SU-DHL-6 (cell line): ENCODE measurements around the gene MKKS.

Source experiments
- H2AFZ ChIP-seq: fragments of 200-600 bp; sonication (generic); 2 replicates; pipeline ENCODE4 v1.6.1; 2014; ENCODE audit warnings: low read depth, mild to moderate bottlenecking, moderate library complexity, mixed read lengths, antibody characterized with exemption, low read length; ENCODE audit not compliant: severe bottlenecking
- H3F3A ChIP-seq: fragments of 200-600 bp; shearing (Covaris generic); 2 replicates; pipeline ENCODE4 v1.6.0; 2016; ENCODE audit warnings: antibody characterized with exemption, mild to moderate bottlenecking; ENCODE audit not compliant: insufficient read depth
- H3K27ac ChIP-seq: fragments of 200-600 bp; sonication (generic); 2 replicates; pipeline ENCODE4 v1.5.1; 2016; ENCODE audit warnings: low read depth, mild to moderate bottlenecking, low read length, moderate library complexity, mixed read lengths
- H3K27me3 ChIP-seq: fragments of 200-600 bp; sonication (generic), shearing (Covaris generic); 2 replicates; pipeline ENCODE4 v1.6.0; 2014; ENCODE audit warnings: mild to moderate bottlenecking, low read length
- H3K36me3 ChIP-seq: fragments of 200-600 bp; sonication (generic); 2 replicates; pipeline ENCODE4 v1.6.1; 2014; ENCODE audit warnings: mild to moderate bottlenecking, low read length, mixed read lengths
- H3K4me2 ChIP-seq: fragments of 300-600, 200-600 bp; shearing (Covaris generic), sonication (generic); 2 replicates; pipeline ENCODE4 v1.6.0; 2014; ENCODE audit warnings: low read length, low read depth, mild to moderate bottlenecking; ENCODE audit not compliant: poor library complexity, severe bottlenecking
- H3K4me3 ChIP-seq: fragments of 200-600 bp; sonication (generic); 2 replicates; pipeline ENCODE4 v1.5.1; 2014; ENCODE audit warnings: antibody characterized with exemption, low read length, mild to moderate bottlenecking, mixed read lengths; ENCODE audit not compliant: insufficient read depth, poor library complexity, severe bottlenecking
- H3K79me2 ChIP-seq: fragments of 200-600 bp; sonication (generic); 2 replicates; pipeline ENCODE4 v1.6.1; 2014; ENCODE audit warnings: mild to moderate bottlenecking, low read length, moderate library complexity; ENCODE audit not compliant: insufficient read depth
- H3K9ac ChIP-seq: fragments of 200-600 bp; sonication (generic); 2 replicates; pipeline ENCODE4 v1.7.0; 2014; ENCODE audit warnings: mild to moderate bottlenecking, low read length
- H3K9me2 ChIP-seq: fragments of 200-600 bp; sonication (generic); replicated peaks from 2 replicates; pipeline ENCODE4 v1.6.1; 2014; ENCODE audit warnings: low read length; ENCODE audit not compliant: insufficient read depth
- H3K9me3 ChIP-seq: fragments of 200-600 bp; sonication (generic); 2 replicates; pipeline ENCODE4 v1.6.1; 2014; ENCODE audit warnings: low read length, mixed read lengths; ENCODE audit not compliant: insufficient read depth
- H4K20me1 ChIP-seq: fragments of 200-600 bp; sonication (generic); 2 replicates; pipeline ENCODE4 v1.6.1; 2014; ENCODE audit warnings: low read depth, mild to moderate bottlenecking, antibody characterized with exemption, low read length, moderate library complexity, mixed read lengths
- EZH2phosphoT487 ChIP-seq: fragments of 200-600 bp; sonication (generic), shearing (Covaris generic); conservative IDR thresholded peaks from 2 replicates; pipeline ENCODE4 v1.6.1; 2018; ENCODE audit warnings: mild to moderate bottlenecking, antibody characterized with exemption, low read length, moderate library complexity, mixed read lengths
- TF ChIP-seq, protein P1 (sequence below): fragments of 200-600 bp; sonication (generic); IDR thresholded peaks from one replicate; pipeline ENCODE4 v1.5.1; 2017; ENCODE audit warnings: antibody characterized with exemption, mild to moderate bottlenecking, low read length, moderate library complexity; ENCODE audit not compliant: insufficient read depth, poor library complexity, severe bottlenecking

The MKKS gene

DNA sequence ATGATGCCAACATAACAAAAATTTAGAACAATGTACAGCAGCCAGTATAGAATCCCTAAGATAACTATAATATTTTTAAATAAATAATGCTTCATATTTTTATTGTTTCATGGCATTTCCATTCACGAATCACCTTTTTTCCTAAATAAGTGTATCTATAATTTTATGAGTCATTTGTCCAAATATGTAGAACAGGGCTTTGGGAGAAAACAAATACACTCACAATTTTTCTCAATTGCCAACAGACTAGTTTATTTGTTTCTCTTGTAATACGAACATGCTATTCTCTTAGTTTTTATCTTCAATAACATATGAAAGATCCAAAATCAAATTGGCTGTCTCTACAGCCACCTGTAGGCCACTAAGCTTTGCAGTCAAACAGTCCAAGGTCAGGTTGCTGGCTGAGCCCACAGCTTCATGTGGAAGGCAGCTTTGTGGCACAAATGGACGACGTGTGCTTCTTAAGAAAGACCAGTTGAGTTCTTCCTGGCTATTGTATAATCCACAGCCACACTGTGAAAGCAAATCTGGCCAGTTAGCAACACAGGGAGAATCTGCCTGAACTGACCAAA lies 29.0 kb downstream of the MKKS start:
- no peak overlapping the region for H2AFZ ChIP-seq
- H3K27ac ChIP-seq, result no peak overlapping the region
- H4K20me1 ChIP-seq, result no peaks in the 10 kb centered on the region
- H3K9ac ChIP-seq, result no peak overlapping the region
- no peak overlapping the region for H3K4me3 ChIP-seq
- peaks cover 6% of the 10 kb centered on the region; the same call in 1 of the 2 replicates for H3K36me3 ChIP-seq
- no peaks in the 10 kb centered on the region for H3F3A ChIP-seq
- H3K79me2 ChIP-seq, result no peaks in the 10 kb centered on the region
- no peaks in the 10 kb centered on the region for H3K27me3 ChIP-seq
- H3K9me2 ChIP-seq, result no peaks in the 10 kb centered on the region
- H3K4me2 ChIP-seq, result no peak overlapping the region
- H3K9me3 ChIP-seq, result no peaks in the 10 kb centered on the region
- TF ChIP-seq, protein P1, sequence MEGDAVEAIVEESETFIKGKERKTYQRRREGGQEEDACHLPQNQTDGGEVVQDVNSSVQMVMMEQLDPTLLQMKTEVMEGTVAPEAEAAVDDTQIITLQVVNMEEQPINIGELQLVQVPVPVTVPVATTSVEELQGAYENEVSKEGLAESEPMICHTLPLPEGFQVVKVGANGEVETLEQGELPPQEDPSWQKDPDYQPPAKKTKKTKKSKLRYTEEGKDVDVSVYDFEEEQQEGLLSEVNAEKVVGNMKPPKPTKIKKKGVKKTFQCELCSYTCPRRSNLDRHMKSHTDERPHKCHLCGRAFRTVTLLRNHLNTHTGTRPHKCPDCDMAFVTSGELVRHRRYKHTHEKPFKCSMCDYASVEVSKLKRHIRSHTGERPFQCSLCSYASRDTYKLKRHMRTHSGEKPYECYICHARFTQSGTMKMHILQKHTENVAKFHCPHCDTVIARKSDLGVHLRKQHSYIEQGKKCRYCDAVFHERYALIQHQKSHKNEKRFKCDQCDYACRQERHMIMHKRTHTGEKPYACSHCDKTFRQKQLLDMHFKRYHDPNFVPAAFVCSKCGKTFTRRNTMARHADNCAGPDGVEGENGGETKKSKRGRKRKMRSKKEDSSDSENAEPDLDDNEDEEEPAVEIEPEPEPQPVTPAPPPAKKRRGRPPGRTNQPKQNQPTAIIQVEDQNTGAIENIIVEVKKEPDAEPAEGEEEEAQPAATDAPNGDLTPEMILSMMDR, result no peak
- no peak for TF ChIP-seq EZH2phosphoT487

DNA sequence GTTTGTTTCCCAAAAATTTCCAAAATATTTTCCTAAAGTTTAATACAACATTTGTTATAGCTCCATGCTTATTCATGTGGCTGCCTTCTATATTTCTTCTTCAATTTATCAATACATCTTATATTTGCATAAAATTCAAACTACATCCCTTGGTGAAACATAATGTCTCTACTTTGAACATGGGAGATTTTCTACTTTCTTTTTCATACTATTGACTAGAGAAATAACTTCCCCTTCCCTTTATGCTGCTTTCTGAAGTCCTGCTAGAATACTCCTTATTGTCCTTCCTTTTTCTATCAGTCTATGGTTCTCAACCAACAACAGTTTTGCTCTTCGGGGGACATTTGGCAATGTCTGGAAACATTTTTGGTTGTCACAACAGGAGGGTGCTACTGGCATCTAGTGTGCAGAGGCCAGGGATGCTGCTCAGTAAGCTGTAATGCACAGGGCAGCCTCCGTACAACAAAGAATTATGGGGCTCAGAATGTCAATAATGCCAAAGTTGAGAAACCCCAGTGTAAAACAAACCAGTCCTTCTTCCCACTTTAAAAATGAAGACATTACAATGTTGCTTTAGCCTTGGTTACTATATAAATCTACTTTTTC lies 29.9 kb downstream of the MKKS start:
- Histone ChIP-seq H4K20me1 (no peaks in the 10 kb centered on the region), H3K9me2 (no peaks in the 10 kb centered on the region), H3K9me3 (no peaks in the 10 kb centered on the region), H3K4me2 (no peak overlapping the region), H3K27me3 (no peaks in the 10 kb centered on the region), H3K9ac (no peak overlapping the region), H3K27ac (no peak overlapping the region), H3K36me3 (peaks cover 6% of the 10 kb centered on the region; the same call in 1 of the 2 replicates), H3F3A (no peaks in the 10 kb centered on the region), H3K79me2 (no peaks in the 10 kb centered on the region), H2AFZ (no peak overlapping the region), H3K4me3 (no peak overlapping the region)
- no peak for TF ChIP-seq EZH2phosphoT487
- TF ChIP-seq, protein P1, result no peak

DNA sequence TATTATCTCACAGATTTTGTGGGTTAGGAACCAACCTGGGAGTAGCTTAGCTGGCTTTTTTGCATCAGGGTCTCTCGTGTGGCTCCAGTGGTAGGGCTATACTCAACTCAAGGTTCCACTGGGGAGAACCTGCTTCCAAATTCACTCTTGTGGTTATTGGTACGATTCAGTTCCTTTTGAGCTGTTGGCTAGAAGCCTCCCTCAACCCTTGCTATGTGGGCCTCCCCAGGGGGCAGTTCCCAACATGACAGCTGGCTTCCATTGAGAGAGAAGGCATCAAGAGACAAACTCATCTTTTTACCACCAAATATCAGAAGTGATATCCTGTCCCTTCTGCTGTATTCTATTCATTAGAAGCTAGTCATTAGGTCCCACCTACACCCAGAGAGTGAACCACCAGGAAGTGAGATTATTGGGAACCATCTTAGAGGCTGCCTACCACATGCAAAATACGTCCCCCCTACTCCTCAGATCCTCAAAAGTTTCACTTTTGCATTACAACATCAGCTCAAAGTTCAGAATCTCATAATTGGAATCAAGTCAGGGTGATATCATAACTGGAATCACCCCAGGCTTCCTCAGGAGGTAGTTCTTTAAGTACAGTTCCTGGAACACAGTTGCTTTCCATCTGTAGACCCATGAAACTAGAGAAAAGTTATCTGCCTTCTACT lies 30.9 kb downstream of the MKKS start:
- Histone ChIP-seq H3K9me3 (no peaks in the 10 kb centered on the region), H3K9me2 (no peaks in the 10 kb centered on the region), H3K79me2 (no peaks in the 10 kb centered on the region), H2AFZ (no peak overlapping the region), H3F3A (no peaks in the 10 kb centered on the region), H3K4me3 (no peak overlapping the region), H3K27me3 (no peaks in the 10 kb centered on the region), H3K27ac (no peak overlapping the region), H3K36me3 (peaks cover 6% of the 10 kb centered on the region; the same call in 1 of the 2 replicates), H3K9ac (no peak overlapping the region), H3K4me2 (no peak overlapping the region), H4K20me1 (no peaks in the 10 kb centered on the region)
- no peak for TF ChIP-seq EZH2phosphoT487
- TF ChIP-seq, protein P1, result no peak
